Measurements from ENCODE around the gene CTNNA3. TPM values are rescaled to one million over a fixed set of nuclear protein-coding genes. Genes with fewer than 3 reads are reported as not detected.
"Not testable (repeated sequence)": the region's sequence is repeated elsewhere in the genome, so short reads cannot be mapped to it uniquely, and the experiment has no call there.

Gene CTNNA3
- total RNA-seq, 1 donor from 2014 or later, result 0.92 TPM

- Mint-ChIP-seq H3K36me3 (ENCODE audit: low read depth) (no peaks in the 10 kb centered on the region), H3K4me1 (ENCODE audit: low read depth) (no peaks in the 10 kb centered on the region), H3K27ac (ENCODE audit: unreplicated experiment) (no peak overlapping the region), H3K4me3 (ENCODE audit: unreplicated experiment) (no peak overlapping the region), H3K27me3 (ENCODE audit: low read depth) (peaks cover 30% of the 10 kb centered on the region), H3K9me3 (ENCODE audit: low read depth) (peaks cover 6% of the 10 kb centered on the region)
- TF ChIP-seq CTCF (IDR thresholded peaks at IDR 0.05), result no peak
- no peak for DNase-seq (ENCODE audit: low spot score)
Observed at GRCh38 chr10:67222934-67223333, 473.1 kb downstream of the CTNNA3 start.

- H3K36me3 Mint-ChIP-seq (ENCODE audit: low read depth), result no peaks in the 10 kb centered on the region
- no peak overlapping the region for H3K27ac Mint-ChIP-seq (ENCODE audit: unreplicated experiment)
- H3K27me3 Mint-ChIP-seq (ENCODE audit: low read depth), result peaks cover 29% of the 10 kb centered on the region
- no peak overlapping the region for H3K4me3 Mint-ChIP-seq (ENCODE audit: unreplicated experiment)
- no peak for DNase-seq (ENCODE audit: low spot score)
- no peaks in the 10 kb centered on the region for H3K4me1 Mint-ChIP-seq (ENCODE audit: low read depth)
- peaks cover 6% of the 10 kb centered on the region for H3K9me3 Mint-ChIP-seq (ENCODE audit: low read depth)
- no peak for TF ChIP-seq CTCF (IDR thresholded peaks at IDR 0.05)
Observed at GRCh38 chr10:67221939-67222494, 474.0 kb downstream of the CTNNA3 start.

GRCh38 chr10:67211680-67212079 is 484.3 kb downstream of the CTNNA3 start:
- no peak for TF ChIP-seq CTCF (IDR thresholded peaks at IDR 0.05)
- no peaks in the 10 kb centered on the region for H3K4me1 Mint-ChIP-seq (ENCODE audit: low read depth)
- peaks cover 3% of the 10 kb centered on the region for H3K27me3 Mint-ChIP-seq (ENCODE audit: low read depth)
- no peaks in the 10 kb centered on the region for H3K36me3 Mint-ChIP-seq (ENCODE audit: low read depth)
- H3K9me3 Mint-ChIP-seq (ENCODE audit: low read depth), result no peaks in the 10 kb centered on the region
- H3K27ac Mint-ChIP-seq (ENCODE audit: unreplicated experiment), result no peak overlapping the region
- no peak overlapping the region for H3K4me3 Mint-ChIP-seq (ENCODE audit: unreplicated experiment)
- no peak for DNase-seq (ENCODE audit: low spot score)

GRCh38 chr10:67207923-67208322 is 488.1 kb downstream of the CTNNA3 start:
- H3K27me3 Mint-ChIP-seq (ENCODE audit: low read depth); H3K4me3 Mint-ChIP-seq (ENCODE audit: unreplicated experiment); DNase-seq (ENCODE audit: low spot score); H3K9me3 Mint-ChIP-seq (ENCODE audit: low read depth); H3K4me1 Mint-ChIP-seq (ENCODE audit: low read depth); H3K27ac Mint-ChIP-seq (ENCODE audit: unreplicated experiment); H3K36me3 Mint-ChIP-seq (ENCODE audit: low read depth): not testable (repeated sequence)

GRCh38 chr10:67200913-67201564 is 495.0 kb downstream of the CTNNA3 start:
- Mint-ChIP-seq H3K27me3 (ENCODE audit: low read depth) (no peaks in the 10 kb centered on the region), H3K4me3 (ENCODE audit: unreplicated experiment) (no peak overlapping the region), H3K27ac (ENCODE audit: unreplicated experiment) (no peak overlapping the region), H3K36me3 (ENCODE audit: low read depth) (no peaks in the 10 kb centered on the region), H3K9me3 (ENCODE audit: low read depth) (no peaks in the 10 kb centered on the region), H3K4me1 (ENCODE audit: low read depth) (no peaks in the 10 kb centered on the region)
- no peak for TF ChIP-seq CTCF (IDR thresholded peaks at IDR 0.05)
- DNase-seq (ENCODE audit: low spot score), result no peak

- Mint-ChIP-seq H3K4me1 (ENCODE audit: low read depth) (no peaks in the 10 kb centered on the region), H3K36me3 (ENCODE audit: low read depth) (no peaks in the 10 kb centered on the region), H3K9me3 (ENCODE audit: low read depth) (peaks cover under 1% of the 10 kb centered on the region), H3K27ac (ENCODE audit: unreplicated experiment) (no peak overlapping the region), H3K4me3 (ENCODE audit: unreplicated experiment) (no peak overlapping the region), H3K27me3 (ENCODE audit: low read depth) (peaks cover 3% of the 10 kb centered on the region)
- no peak for TF ChIP-seq CTCF (IDR thresholded peaks at IDR 0.05)
- DNase-seq (ENCODE audit: low spot score), result no peak
Observed at GRCh38 chr10:67175354-67175753, 520.6 kb downstream of the CTNNA3 start.
